Lower lobe of right lung (tissue), 2 donors: ENCODE measurements around the gene ACO1. TPM values are rescaled to one million over a fixed set of nuclear protein-coding genes. Genes with fewer than 3 reads are reported as not detected.

Experiments
- ATAC-seq, 2 donors: fragments of 200-7000 bp; cut with Tn5 transposase; one replicate each; pipeline ENCODE4 v1.9.1; 2020 to 2022; ENCODE audit warnings: mild to moderate bottlenecking in 2 of 2, moderate library complexity in 2 of 2
- DNase-seq: peaks from one replicate; pipeline ENCODE4 v3.0.0-alpha.2; 2020
- H3K27ac ChIP-seq: fragments of 200-600 bp; one replicate; pipeline ENCODE4 v1.8.0; 2022
- H3K27me3 ChIP-seq: fragments of 200-600 bp; one replicate; pipeline ENCODE4 v1.8.0; 2022; ENCODE audit warnings: low read depth
- H3K36me3 ChIP-seq: fragments of 200-600 bp; one replicate; pipeline ENCODE4 v1.8.0; 2022; ENCODE audit warnings: mild to moderate bottlenecking
- H3K4me1 ChIP-seq: fragments of 200-600 bp; one replicate; pipeline ENCODE4 v1.8.0; 2022
- H3K4me3 ChIP-seq: fragments of 200-600 bp; one replicate; pipeline ENCODE4 v1.8.0; 2022; ENCODE audit warnings: mild to moderate bottlenecking
- H3K9me3 ChIP-seq: fragments of 200-600 bp; one replicate; pipeline ENCODE4 v1.8.0; 2022
- CTCF ChIP-seq: fragments of 200-600 bp; IDR thresholded peaks from one replicate; pipeline ENCODE4 v1.8.0; 2022; ENCODE audit warnings: antibody characterized with exemption, mild to moderate bottlenecking
- intact Hi-C: fragments of 100-400 bp; cut with DNase I; formaldehyde crosslinking; loops from one replicate; pipeline ENCODE4 v1.11.0; 2022
- total RNA-seq: library from RNA; stranded (reverse); fragmentation: NEBNext Ultra II Directional; extraction: Animal tissue kit (Norgen Biotek cat#: 25700); gene quantifications from one replicate; pipeline ENCODE4 v1.2.1, GENCODE V29; 2021
- donor health status: DM: no; HTN: yes; CAD: no; lungs with severe emphysema.

The ACO1 gene
- total RNA-seq, 1 donor from 2014 or later = 33.6 TPM

GRCh38 chr9:32394381-32395049 is 10.1 kb downstream of the ACO1 start:
- H3K27ac ChIP-seq = no peak overlapping the region

GRCh38 chr9:32395510-32396216 is 11.2 kb downstream of the ACO1 start:
- Histone ChIP-seq H3K4me1 (peaks cover 5% of the 10 kb centered on the region), H3K4me3 (no peak overlapping the region), H3K36me3 (no peaks in the 10 kb centered on the region), H3K27ac (peak overlapping the region; percentile 27), H3K9me3 (no peaks in the 10 kb centered on the region), H3K27me3 (no peaks in the 10 kb centered on the region)
- TF ChIP-seq CTCF = no peak
- DNase-seq = no peak
- ATAC-seq = peak; percentile 74 to 84
- intact Hi-C loops = no loop called here

More at GRCh38 chr9:32394381-32395049, 10.1 kb downstream of the ACO1 start:
- no peak for ATAC-seq
- DNase-seq = no peak
- Histone ChIP-seq H3K4me3 (no peak overlapping the region), H3K27me3 (no peaks in the 10 kb centered on the region), H3K4me1 (peaks cover 5% of the 10 kb centered on the region), H3K36me3 (no peaks in the 10 kb centered on the region), H3K9me3 (no peaks in the 10 kb centered on the region)
- no peak for TF ChIP-seq CTCF
- intact Hi-C loops = no loop called here

- DNase-seq (no peak), ATAC-seq (no peak)
- H3K27me3 ChIP-seq = no peaks in the 10 kb centered on the region
- H3K4me3 ChIP-seq = no peak overlapping the region
- intact Hi-C loops = no loop called here
- no peaks in the 10 kb centered on the region for H3K9me3 ChIP-seq
- TF ChIP-seq CTCF = no peak
- H3K4me1 ChIP-seq = peaks cover 5% of the 10 kb centered on the region
- no peaks in the 10 kb centered on the region for H3K36me3 ChIP-seq
- no peak overlapping the region for H3K27ac ChIP-seq
Measured at GRCh38 chr9:32398207-32398606, 13.8 kb downstream of the ACO1 start.

- H3K9me3 ChIP-seq = no peaks in the 10 kb centered on the region
- no peak for ATAC-seq
Measured at GRCh38 chr9:32399110-32399815, 14.8 kb downstream of the ACO1 start.

More at GRCh38 chr9:32399110-32399815, 14.8 kb downstream of the ACO1 start:
- H3K4me3 ChIP-seq = no peak overlapping the region
- no peak for DNase-seq
- no peaks in the 10 kb centered on the region for H3K27me3 ChIP-seq
- H3K27ac ChIP-seq = no peak overlapping the region
- H3K4me1 ChIP-seq = peaks cover 5% of the 10 kb centered on the region
- H3K36me3 ChIP-seq = no peaks in the 10 kb centered on the region
- TF ChIP-seq CTCF = no peak
- intact Hi-C loops = no loop called here
